ENCODE data around the gene STK24.

STK24 gene

GRCh38 chr13:98609756-98610155 is 32.8 kb upstream of the STK24 start:
- no peak for DNase-seq
- H3K4me2 ChIP-seq (ENCODE audit: low read depth, low read length): no peak overlapping the region

GRCh38 chr13:98606296-98606695 is 29.4 kb upstream of the STK24 start:
- Histone ChIP-seq H3K79me2 (ENCODE audit: low read length) (no peaks in the 10 kb centered on the region), H3K9me3 (replicated peaks; ENCODE audit: insufficient read depth, low read length) (no peaks in the 10 kb centered on the region), H3K27me3 (replicated peaks; ENCODE audit: insufficient read depth, low read length) (no peaks in the 10 kb centered on the region), H3K4me3 (ENCODE audit: low read length) (no peak overlapping the region), H3F3A (ENCODE audit: insufficient read depth, low read length) (no peaks in the 10 kb centered on the region), H2AFZ (ENCODE audit: low read length) (no peak overlapping the region), H3K4me2 (ENCODE audit: low read depth, low read length) (no peak overlapping the region), H3K4me1 (ENCODE audit: low read length) (no peaks in the 10 kb centered on the region), H4K20me1 (ENCODE audit: insufficient read depth, low read length) (no peaks in the 10 kb centered on the region), H3K27ac (ENCODE audit: low read length) (no peak overlapping the region), H3K36me3 (replicated peaks; ENCODE audit: insufficient read depth, low read length) (no peaks in the 10 kb centered on the region), H3K9me2 (replicated peaks; ENCODE audit: insufficient read depth, low read length) (no peaks in the 10 kb centered on the region), H3K9ac (ENCODE audit: low read length) (no peak overlapping the region)
- no peak for TF ChIP-seq EZH2phosphoT487 (IDR thresholded peaks at IDR 0.05; ENCODE audit: low read length)
- TF ChIP-seq CTCF (IDR thresholded peaks at IDR 0.05; ENCODE audit: low read length): no peak
- no peak for TF ChIP-seq EZH2 (optimal IDR thresholded peaks at IDR 0.05; ENCODE audit: low read depth, low read length)
- DNase-seq: no peak

More at GRCh38 chr13:98609756-98610155, 32.8 kb upstream of the STK24 start:
- no peak for TF ChIP-seq EZH2 (optimal IDR thresholded peaks at IDR 0.05; ENCODE audit: low read depth, low read length)
- no peak for TF ChIP-seq EZH2phosphoT487 (IDR thresholded peaks at IDR 0.05; ENCODE audit: low read length)
- TF ChIP-seq CTCF (IDR thresholded peaks at IDR 0.05; ENCODE audit: low read length): no peak
- no peaks in the 10 kb centered on the region for H3K4me1 ChIP-seq (ENCODE audit: low read length)
- H3K9me2 ChIP-seq (replicated peaks; ENCODE audit: insufficient read depth, low read length): no peaks in the 10 kb centered on the region
- H3K27ac ChIP-seq (ENCODE audit: low read length): no peak overlapping the region
- no peak overlapping the region for H3K9ac ChIP-seq (ENCODE audit: low read length)
- H4K20me1 ChIP-seq (ENCODE audit: insufficient read depth, low read length): no peaks in the 10 kb centered on the region
- no peaks in the 10 kb centered on the region for H3K36me3 ChIP-seq (replicated peaks; ENCODE audit: insufficient read depth, low read length)
- no peak overlapping the region for H2AFZ ChIP-seq (ENCODE audit: low read length)
- H3K4me3 ChIP-seq (ENCODE audit: low read length): no peak overlapping the region
- no peaks in the 10 kb centered on the region for H3K9me3 ChIP-seq (replicated peaks; ENCODE audit: insufficient read depth, low read length)
- H3K27me3 ChIP-seq (replicated peaks; ENCODE audit: insufficient read depth, low read length): no peaks in the 10 kb centered on the region
- no peaks in the 10 kb centered on the region for H3K79me2 ChIP-seq (ENCODE audit: low read length)
- H3F3A ChIP-seq (ENCODE audit: insufficient read depth, low read length): no peaks in the 10 kb centered on the region

- no peak overlapping the region for H3K4me3 ChIP-seq (ENCODE audit: low read length)
- no peak for DNase-seq
- no peak overlapping the region for H3K27ac ChIP-seq (ENCODE audit: low read length)
- H3F3A ChIP-seq (ENCODE audit: insufficient read depth, low read length): no peaks in the 10 kb centered on the region
- TF ChIP-seq EZH2phosphoT487 (IDR thresholded peaks at IDR 0.05; ENCODE audit: low read length): no peak
- TF ChIP-seq CTCF (IDR thresholded peaks at IDR 0.05; ENCODE audit: low read length): no peak
- no peak for TF ChIP-seq EZH2 (optimal IDR thresholded peaks at IDR 0.05; ENCODE audit: low read depth, low read length)
- no peaks in the 10 kb centered on the region for H3K36me3 ChIP-seq (replicated peaks; ENCODE audit: insufficient read depth, low read length)
- no peaks in the 10 kb centered on the region for H3K4me1 ChIP-seq (ENCODE audit: low read length)
- no peaks in the 10 kb centered on the region for H3K27me3 ChIP-seq (replicated peaks; ENCODE audit: insufficient read depth, low read length)
- H4K20me1 ChIP-seq (ENCODE audit: insufficient read depth, low read length): no peaks in the 10 kb centered on the region
- H2AFZ ChIP-seq (ENCODE audit: low read length): no peak overlapping the region
- H3K4me2 ChIP-seq (ENCODE audit: low read depth, low read length): no peak overlapping the region
- H3K9me2 ChIP-seq (replicated peaks; ENCODE audit: insufficient read depth, low read length): no peaks in the 10 kb centered on the region
- H3K9ac ChIP-seq (ENCODE audit: low read length): no peak overlapping the region
- H3K79me2 ChIP-seq (ENCODE audit: low read length): no peaks in the 10 kb centered on the region
- no peaks in the 10 kb centered on the region for H3K9me3 ChIP-seq (replicated peaks; ENCODE audit: insufficient read depth, low read length)
Measured at GRCh38 chr13:98599502-98600328, 22.8 kb upstream of the STK24 start.

Data from MM.1S (cell line).